Nephron (organoid): ENCODE data around the gene SEC14L3.

Experiments used
- H3K27ac Mint-ChIP-seq, 3 experiments: 2 replicates each; pipeline ENCODE4 v1.8.0; 2020; ENCODE audit warnings: mixed read lengths in 3 of 3, mild to moderate bottlenecking in 2 of 3, moderate library complexity in 1 of 3
- H3K27me3 Mint-ChIP-seq: 2 replicates; pipeline ENCODE4 v1.8.0; 2021; ENCODE audit warnings: low read depth, mild to moderate bottlenecking, moderate library complexity, mixed read lengths
- H3K36me3 Mint-ChIP-seq: 2 replicates; pipeline ENCODE4 v1.8.0; 2020; ENCODE audit warnings: low read depth, mixed read lengths
- H3K4me1 Mint-ChIP-seq: 2 replicates; pipeline ENCODE4 v1.8.0; 2020; ENCODE audit warnings: mixed read lengths
- H3K4me3 Mint-ChIP-seq, 3 experiments: 2 replicates each; pipeline ENCODE4 v1.8.0; 2020; ENCODE audit warnings: mild to moderate bottlenecking in 3 of 3, mixed read lengths in 3 of 3, moderate library complexity in 2 of 3
- H3K9me3 Mint-ChIP-seq: 2 replicates; pipeline ENCODE4 v1.8.0; 2020; ENCODE audit warnings: mixed read lengths
- CTCF ChIP-seq, 3 experiments: fragments of 200-600 bp; sonication (generic); IDR thresholded peaks; one replicate each; pipeline ENCODE4 v1.5.0; 2021; ENCODE audit warnings: antibody characterized with exemption in 3 of 3; ENCODE audit not compliant: unreplicated experiment in 3 of 3

The SEC14L3 gene

GRCh38 chr22:30423301-30423958 is 48.4 kb downstream of the SEC14L3 start:
- Mint-ChIP-seq H3K27ac (peak overlapping the region; percentile 98 to 100 (median 99)), H3K4me3 (peak overlapping the region; percentile 93 to 95 (median 94)), H3K9me3 (no peaks in the 10 kb centered on the region), H3K27me3 (no peaks in the 10 kb centered on the region), H3K4me1 (peaks cover 51% of the 10 kb centered on the region), H3K36me3 (peaks cover 8% of the 10 kb centered on the region)
- TF ChIP-seq CTCF (IDR thresholded peaks at IDR 0.05; ENCODE audit: unreplicated experiment in 3 of 3) = peak in 1 of 3 experiments; percentile 26

DNA sequence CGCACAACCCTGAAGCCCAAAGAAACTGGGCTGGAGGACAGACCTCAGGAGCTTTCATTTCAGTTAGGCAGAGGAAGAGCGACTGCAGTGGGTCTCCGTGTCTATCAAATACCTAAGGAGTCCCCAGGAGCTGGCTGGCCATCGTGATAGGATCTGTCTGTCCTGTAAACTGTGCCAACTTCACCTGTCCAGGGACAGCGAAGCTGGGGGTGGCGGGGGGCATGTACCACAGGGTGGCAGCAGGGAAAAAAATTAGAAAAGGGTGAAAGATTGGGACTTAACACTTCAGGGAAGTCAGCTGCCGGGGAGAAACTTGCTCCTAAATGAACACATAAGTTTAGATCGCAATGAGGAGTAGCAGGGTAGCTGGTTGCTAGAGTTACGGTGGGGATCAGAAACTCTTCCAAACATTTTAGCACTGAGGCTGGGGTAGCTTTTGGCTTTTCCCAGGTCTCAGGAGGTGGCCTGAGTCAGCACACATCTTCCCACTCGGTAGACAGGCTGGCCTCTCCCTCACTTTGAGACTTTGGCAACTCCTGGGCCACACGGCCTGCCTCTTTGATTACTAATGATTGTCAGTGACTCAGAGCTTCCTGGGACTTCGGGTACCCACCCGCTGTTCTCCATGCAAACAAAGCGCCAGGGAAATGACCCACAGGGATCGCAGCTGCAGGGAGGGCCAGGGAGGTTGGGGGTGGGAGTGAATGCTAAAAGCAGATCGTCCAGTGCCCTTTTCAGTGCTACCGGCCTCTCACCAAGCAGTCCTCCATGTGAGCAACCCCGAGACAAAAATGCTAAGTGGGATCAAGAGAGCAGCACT is 49.1 kb downstream of the SEC14L3 start:
- TF ChIP-seq CTCF (IDR thresholded peaks at IDR 0.05; ENCODE audit: unreplicated experiment in 3 of 3) = no peak
- Mint-ChIP-seq H3K4me1 (peaks cover 51% of the 10 kb centered on the region), H3K36me3 (peaks cover 8% of the 10 kb centered on the region), H3K9me3 (no peaks in the 10 kb centered on the region), H3K27me3 (no peaks in the 10 kb centered on the region), H3K27ac (peak overlapping the region; percentile 98 to 100 (median 99)), H3K4me3 (peak overlapping the region; percentile 93 to 95 (median 94))

DNA sequence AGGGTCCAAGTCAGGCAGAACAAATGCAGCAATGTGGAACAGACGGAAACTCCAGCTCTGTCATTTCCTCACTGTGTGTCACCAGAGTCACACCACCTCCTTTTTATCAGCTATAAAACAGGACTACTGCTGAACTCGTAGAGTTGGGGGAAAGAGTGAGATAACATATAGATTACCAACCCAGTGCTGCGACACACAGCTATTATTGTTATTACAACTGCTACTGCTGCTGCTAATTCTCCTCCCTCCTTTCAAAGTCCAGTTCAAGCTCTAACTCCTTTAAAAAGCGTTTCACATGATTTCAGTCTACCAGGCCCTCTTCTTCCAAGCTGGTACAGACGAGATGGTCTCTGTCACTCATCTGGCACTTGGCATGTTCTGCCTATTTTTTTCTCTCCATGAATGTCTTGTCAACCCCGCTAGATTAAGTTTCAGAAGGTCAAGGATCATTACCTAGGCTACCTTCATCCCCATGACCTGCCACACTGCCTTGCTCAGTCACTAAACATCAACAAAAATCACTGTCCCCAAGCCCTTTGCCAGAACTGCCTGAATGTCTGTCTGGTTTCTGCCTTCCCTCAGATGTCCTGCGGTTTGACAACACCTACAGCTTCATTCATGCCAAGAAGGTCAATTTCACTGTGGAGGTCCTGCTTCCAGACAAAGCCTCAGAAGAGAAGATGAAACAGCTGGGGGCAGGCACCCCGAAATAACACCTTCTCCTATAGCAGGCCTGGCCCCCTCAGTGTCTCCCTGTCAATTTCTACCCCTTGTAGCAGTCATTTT is 49.9 kb downstream of the SEC14L3 start:
- Mint-ChIP-seq H3K4me3 (peak overlapping the region; percentile 93 to 95 (median 94)), H3K9me3 (no peaks in the 10 kb centered on the region), H3K36me3 (peaks cover 9% of the 10 kb centered on the region), H3K4me1 (peaks cover 50% of the 10 kb centered on the region), H3K27ac (peak overlapping the region; percentile 98 to 100 (median 99)), H3K27me3 (no peaks in the 10 kb centered on the region)
- TF ChIP-seq CTCF (IDR thresholded peaks at IDR 0.05; ENCODE audit: unreplicated experiment in 3 of 3) = no peak

GRCh38 chr22:30420347-30421125 is 51.3 kb downstream of the SEC14L3 start:
- peak overlapping the region; percentile 29 to 67 (median 63) for H3K4me3 Mint-ChIP-seq
- peak overlapping the region; percentile 64 to 99 (median 88) for H3K27ac Mint-ChIP-seq
- no peaks in the 10 kb centered on the region for H3K27me3 Mint-ChIP-seq
- H3K9me3 Mint-ChIP-seq = no peaks in the 10 kb centered on the region
- H3K4me1 Mint-ChIP-seq = peaks cover 45% of the 10 kb centered on the region
- TF ChIP-seq CTCF (IDR thresholded peaks at IDR 0.05; ENCODE audit: unreplicated experiment in 3 of 3) = no peak
- peaks cover 22% of the 10 kb centered on the region for H3K36me3 Mint-ChIP-seq

DNA sequence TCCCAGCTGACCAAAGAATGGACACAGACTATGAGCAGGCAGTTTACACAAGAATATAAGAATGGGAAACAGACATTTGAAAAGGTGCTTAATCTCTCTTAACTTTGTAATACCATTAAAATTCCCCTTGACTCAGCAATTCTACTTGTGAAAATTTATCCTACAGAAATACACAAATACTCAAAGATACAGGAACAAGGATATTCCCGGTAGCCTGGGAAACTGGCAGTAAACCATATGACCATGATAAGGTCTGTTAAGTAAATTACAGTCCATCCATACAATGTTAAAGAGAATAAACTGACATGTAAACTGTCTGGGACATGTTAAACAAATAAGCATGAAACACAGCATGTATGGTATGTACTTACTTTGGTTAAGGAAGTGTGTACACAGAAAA is 55.0 kb downstream of the SEC14L3 start:
- H3K4me1 Mint-ChIP-seq = peaks cover 15% of the 10 kb centered on the region
- H3K27ac Mint-ChIP-seq = no peak overlapping the region
- TF ChIP-seq CTCF (IDR thresholded peaks at IDR 0.05; ENCODE audit: unreplicated experiment in 3 of 3) = no peak
- H3K9me3 Mint-ChIP-seq = no peaks in the 10 kb centered on the region
- H3K27me3 Mint-ChIP-seq = no peaks in the 10 kb centered on the region
- peaks cover 32% of the 10 kb centered on the region for H3K36me3 Mint-ChIP-seq
- H3K4me3 Mint-ChIP-seq = no peak overlapping the region
